ENCODE results near the gene TRIM39.
"Not testable (repeated sequence)": the region's sequence is repeated elsewhere in the genome, so short reads cannot be mapped to it uniquely, and the experiment has no call there.

Gene TRIM39

DNA sequence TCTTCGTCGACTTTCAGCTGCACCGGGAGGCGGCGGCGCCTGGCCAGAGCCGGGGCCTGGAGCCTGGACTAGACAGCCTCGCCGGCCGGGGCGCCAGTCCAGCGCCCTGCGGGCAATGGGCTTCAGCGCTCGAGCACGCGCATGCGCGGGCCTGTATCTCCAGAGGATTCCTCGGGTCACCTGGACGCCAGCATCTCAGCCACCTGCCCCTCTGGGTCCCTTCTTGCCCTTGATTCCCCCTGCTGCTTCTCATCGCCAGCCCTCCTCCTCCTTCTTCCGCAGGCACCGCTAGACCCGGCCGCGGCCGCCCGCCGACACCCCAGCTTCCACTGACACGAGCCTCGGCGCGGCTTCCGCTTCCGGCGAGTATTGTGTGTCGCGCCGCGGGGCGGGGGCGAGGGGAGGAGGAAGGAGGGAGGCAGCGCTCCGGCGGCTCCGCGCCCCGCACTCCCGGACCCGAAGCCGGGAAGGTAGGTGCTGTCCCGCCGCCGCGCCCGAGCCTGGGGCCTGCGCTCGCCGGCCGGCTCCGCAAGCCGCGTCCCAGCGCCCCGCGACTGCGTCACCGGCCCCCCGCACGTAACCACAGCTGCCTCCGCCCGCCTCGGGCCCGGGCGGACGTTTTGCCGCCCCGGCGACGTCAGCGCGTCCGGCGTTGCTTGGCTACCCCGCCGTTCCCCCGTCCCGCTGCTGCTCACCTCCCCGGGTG is at the start of gene TRIM39:
TSS of gene TRIM39 (plus strand) at position 402 of the 706 bp plus-strand sequence. CDS start 2,391 bp downstream, outside the sequence.
- DNase-seq (ENCODE audit: low read depth), result peak; percentile 34

DNA sequence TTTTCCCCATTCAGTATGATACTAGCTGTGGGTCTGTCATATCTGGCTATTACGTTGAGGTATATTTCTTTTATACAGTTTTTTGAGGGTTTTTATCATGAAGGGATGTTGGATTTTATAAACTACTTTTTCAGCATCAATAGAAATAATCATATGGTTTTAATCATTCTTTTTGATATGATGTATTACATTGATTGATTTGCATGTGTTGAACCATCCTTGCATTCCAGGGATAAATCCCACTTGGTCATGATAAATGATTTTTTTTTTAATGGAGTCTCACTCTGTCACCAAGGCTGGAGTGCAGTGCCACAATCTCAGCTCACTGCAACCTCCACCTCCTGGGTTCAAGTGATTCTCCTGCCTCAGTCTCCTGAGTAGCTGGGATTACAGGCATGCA is 45.7 kb upstream of the TRIM39 start:
- DNase-seq (ENCODE audit: low read depth), result not testable (repeated sequence)

DNA sequence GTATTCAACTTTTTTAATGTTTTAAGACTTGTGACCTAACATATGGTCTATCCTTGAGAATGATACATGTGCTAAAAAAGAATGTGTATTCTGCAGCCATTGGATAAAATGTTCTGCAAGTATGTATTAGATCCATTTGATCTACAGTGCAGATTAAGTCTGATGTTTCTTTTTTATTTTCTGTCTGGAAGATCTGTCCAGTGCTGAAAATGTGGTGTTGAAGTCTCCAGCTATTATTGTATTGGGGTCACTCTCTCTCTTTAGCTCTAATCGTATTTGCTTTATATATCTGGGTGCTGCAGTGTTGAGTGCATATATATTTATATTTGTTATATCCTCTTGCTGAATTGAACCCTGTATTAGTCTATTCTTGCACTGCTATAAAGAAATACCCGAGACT is 44.2 kb upstream of the TRIM39 start:
- DNase-seq (ENCODE audit: low read depth), result no peak

GRCh38 chr6:30283761-30284160 is 43.0 kb upstream of the TRIM39 start:
- no peak for DNase-seq (ENCODE audit: low read depth)

- no peak for DNase-seq (ENCODE audit: low read depth)
Measured at GRCh38 chr6:30287139-30287538, 39.6 kb upstream of the TRIM39 start.

DNA sequence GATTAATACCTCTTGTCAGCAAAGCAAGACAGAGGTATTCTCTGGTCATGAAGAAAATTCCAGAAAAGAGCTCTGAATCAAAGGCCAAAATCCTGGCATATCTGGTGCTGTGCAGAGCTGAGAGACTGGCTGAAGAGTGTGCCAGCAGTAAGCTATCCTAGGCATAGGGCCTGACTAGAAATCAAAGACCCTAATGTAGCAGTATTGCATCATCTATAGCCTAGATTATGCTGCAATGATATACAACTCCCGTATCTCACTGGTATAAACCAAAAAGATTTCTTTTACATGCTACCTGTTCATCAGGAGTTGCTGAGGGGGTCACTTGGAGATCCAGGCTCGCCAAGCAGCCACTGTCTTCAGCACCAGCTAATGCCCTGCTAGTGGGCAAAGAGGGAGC is 30.9 kb upstream of the TRIM39 start:
- no peak for DNase-seq (ENCODE audit: low read depth)

DNA sequence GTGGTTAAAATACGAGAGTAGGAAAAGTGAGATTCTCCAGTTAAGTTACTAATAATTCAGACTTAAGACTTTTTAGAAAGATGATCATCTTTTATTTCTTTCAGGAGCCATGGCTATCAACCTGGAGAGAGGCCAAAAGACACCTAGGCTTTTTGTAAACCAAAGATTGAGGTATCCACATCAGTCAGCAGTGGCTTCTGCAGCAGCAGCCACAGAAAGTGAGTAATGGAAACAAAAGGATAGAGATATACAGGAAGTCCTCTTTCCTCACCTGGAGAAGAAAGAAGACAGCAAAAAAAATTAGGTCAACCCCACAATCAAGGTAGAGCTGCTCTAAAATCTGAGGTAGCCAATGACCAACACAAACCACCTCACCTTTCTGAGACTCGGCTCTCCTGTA is 22.7 kb upstream of the TRIM39 start:
- no peak for DNase-seq (ENCODE audit: low read depth)

- no peak for DNase-seq (ENCODE audit: low read depth)
Measured at GRCh38 chr6:30311101-30311500, 15.6 kb upstream of the TRIM39 start.

DNA sequence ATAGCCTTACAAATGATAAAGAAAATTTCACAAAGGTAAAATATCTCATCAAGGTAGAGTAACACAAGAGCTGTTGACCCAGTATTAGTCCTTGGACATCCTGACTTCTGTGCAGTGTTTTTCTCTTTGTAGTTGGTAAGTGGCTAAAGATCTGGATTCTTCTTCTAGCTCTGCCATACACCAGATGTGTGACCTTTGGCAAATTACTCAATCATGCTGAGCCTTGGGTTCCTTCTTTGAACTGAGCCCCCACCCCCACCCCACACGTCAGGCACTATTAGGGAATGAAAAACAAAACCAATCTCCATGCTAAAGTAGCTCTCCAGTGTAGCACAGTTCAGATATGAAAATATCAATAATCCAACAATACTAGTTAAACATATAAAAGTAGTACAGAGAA is 15.1 kb upstream of the TRIM39 start:
- DNase-seq (ENCODE audit: low read depth), result no peak

DNA sequence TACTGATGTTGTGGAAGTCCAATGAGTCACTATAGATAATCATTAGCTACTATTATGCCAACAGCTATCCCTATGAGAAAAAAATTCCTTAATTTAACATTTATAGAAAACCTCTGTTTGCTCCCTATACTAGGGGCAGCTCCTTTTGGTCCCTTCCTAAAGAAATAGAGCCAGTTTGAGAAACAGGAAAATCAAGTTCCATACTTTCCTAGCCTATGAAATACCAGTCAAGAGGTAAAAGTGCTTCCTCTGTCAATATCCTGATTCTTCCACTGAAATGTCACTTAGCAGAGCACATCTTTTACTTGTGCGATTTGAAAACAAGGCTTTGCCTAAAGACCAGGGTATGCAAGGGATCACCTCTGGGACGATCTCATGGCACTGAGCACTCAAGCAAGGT is 14.5 kb upstream of the TRIM39 start:
- no peak for DNase-seq (ENCODE audit: low read depth)

DNA sequence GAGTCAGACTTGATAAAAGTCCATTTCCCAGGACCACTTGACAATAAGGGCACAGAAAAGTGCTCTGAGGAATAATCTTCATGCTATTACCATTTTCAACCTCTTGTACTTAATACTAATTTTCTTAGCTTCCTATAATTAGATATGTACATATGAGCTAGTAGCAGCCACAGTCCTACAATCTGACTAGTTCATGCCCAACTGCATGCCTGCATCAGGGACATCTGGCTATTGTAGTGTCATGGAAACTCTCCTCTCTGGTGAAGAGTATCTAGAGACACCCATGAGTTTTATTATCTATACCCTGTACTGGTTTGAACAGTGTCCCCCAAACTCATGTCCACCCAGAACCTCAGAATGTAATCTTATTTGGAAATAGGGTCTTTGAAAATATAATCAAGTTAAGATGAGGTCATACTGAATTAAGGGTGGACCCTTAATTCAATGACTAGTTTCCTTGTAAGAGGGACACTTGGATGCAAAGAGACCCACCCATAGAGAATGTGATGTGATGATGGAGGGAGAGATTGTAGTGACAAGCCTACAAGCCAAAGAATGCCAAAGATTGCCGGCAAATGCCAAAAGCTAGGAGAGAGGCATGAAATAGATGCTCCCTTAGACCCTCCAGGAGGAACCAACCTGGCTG is 13.9 kb upstream of the TRIM39 start:
- no peak for DNase-seq (ENCODE audit: low read depth)

GRCh38 chr6:30315156-30315555 is 11.6 kb upstream of the TRIM39 start:
- no peak for DNase-seq (ENCODE audit: low read depth)

- no peak for DNase-seq (ENCODE audit: low read depth)
Measured at GRCh38 chr6:30317913-30318589, 8.7 kb upstream of the TRIM39 start.

DNA sequence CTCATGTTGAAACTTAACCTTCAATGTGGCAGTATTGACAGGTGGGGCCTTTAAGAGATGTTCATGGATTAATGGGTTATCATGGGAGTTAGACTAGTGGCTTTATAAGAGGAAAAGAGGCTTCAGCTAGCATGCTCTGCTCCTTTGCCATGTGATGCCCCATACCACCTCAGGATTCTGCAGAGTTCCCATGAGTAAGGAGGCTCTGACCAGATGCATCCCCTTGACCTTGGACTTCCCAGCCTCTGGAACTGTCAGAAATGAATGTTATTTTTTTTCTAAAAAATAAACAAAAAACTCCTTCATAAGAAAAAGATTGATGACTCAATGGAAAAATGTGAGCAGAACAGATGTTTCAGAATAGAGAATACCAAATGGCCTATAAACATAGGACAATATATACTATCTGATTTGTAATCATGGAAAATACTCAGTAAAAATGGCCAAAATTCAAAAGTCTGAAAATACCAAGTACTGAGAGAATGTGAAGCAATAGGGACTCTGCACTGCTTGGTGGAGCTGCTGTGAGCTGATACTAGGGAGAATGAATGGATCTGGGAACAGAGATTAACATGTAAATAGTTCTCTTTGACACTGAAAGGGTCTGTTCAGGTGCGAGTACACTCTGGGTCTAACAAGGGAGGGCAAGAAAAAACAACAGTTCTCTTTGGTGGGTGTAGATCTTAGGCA is 7.4 kb upstream of the TRIM39 start:
- no peak for DNase-seq (ENCODE audit: low read depth)

- no peak for DNase-seq (ENCODE audit: low read depth)
Measured at GRCh38 chr6:30321692-30322388, 4.9 kb upstream of the TRIM39 start.

DNA sequence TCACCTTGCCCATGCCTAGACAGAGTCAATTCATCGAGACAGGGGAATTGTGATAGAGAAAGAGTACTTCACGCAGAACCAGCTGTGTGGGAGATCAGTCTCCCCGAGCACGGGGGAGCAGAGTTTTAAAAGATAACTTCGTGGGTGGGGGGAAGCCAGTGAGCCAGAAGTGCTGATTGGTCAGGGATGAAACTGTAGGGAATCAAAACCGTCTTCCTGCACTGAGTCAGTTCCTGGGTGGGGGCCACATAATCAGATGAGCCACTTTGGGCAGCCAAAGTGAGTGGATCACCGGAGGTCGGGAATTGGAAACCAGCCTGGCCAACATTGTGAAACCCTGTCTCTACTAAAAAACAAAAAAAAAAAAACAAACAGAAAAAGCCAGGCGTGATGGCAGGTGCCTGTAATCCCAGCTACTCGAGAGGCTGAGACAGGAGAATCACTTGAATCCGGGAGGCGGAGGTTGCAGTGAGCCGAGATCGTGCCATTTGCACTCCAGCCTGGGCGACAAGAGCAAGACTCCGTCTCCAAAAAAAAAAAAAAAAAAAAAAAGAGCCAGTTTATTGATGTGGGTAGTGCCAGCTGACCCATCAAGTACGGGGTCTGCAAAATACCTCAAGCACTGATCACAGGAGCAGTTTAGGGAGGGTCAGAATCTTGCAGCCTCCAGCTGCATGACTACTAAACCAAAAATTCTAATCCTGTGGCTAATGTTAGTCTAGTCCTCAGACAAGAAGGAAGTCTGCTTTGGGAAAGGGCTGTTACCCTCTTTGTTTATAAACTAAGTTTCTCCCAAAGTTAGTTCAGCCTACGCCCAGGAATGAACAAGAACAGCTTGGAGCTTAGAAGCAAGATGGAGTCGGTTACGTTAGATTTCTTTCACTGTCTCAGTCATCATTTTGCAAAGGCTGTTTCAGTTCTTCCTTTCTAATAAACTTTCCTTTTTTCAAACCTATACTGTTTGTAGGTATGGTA is 3.9 kb upstream of the TRIM39 start:
- DNase-seq (ENCODE audit: low read depth), result no peak

DNA sequence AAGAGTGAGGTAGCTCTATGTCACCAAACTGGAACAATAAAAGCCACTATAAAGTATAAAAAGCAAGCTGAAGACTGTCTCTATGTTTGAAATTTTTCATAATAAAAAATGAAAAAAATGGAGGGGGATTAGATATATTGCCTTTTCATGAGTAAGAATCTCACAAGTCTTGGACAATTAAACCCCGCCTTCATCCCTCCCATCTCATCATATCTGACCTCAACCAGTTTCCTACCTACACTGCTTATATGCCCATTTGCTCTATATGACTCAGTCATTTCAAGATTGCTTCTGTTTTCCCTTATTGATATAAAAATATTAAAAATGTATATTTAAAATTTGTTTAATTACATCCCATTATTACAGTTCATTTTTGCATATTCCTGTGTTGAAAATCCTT is 2.9 kb upstream of the TRIM39 start:
- no peak for DNase-seq (ENCODE audit: low read depth)

GRCh38 chr6:30325150-30325872 is 1.4 kb upstream of the TRIM39 start:
- DNase-seq (ENCODE audit: low read depth), result peak; percentile 3

DNA sequence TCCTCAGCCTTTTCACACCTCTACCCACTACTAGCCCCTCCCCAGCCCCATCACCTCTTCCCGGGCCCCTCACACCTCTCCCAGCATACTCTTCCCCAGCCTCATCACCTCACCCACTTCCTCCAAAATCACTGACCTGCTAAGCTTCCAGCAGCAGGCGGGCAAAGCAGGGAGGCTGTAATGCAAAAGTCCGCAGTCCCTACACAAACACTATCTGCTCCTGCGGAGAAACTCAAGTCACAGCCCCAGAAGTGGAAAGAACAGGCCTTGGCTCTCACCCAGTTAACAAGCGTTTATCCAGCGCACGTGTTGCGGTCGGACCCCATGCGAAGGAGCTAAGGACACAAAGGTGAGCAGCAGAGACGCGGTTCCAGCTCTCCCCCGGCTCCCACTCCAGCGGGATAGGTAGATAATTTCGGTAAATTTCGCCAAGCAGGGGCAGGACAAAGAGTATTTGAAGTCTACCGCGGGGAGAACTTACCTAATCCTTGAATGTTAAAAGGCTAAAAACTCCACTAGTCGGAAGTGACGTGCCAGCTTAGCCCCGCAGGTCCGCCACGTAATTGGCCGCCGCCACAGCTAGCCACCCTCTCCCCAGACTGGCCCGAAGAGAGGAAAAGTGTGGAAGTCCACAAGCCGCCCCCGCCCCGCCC is 728 bp upstream of the TRIM39 start:
- no peak for DNase-seq (ENCODE audit: low read depth)

All from CMK (cell line).